GM19452 (cell line): ENCODE results near the gene ADGRF5.

Experiments
- ATAC-seq: cut with Tn5 transposase; IDR thresholded peaks from one replicate; pipeline ENCODE4 v1.9.1; 2021; ENCODE audit not compliant: unreplicated experiment

Gene ADGRF5

GRCh38 chr6:46828939-46829338 is 92.8 kb downstream of the ADGRF5 start:
- no peak for ATAC-seq

GRCh38 chr6:46821458-46821881 is 100.3 kb downstream of the ADGRF5 start:
- ATAC-seq = no peak

GRCh38 chr6:46819561-46819960 is 102.2 kb downstream of the ADGRF5 start:
- ATAC-seq = no peak

GRCh38 chr6:46816626-46817025 is 105.1 kb downstream of the ADGRF5 start:
- no peak for ATAC-seq

GRCh38 chr6:46815130-46815529 is 106.6 kb downstream of the ADGRF5 start:
- ATAC-seq = no peak

GRCh38 chr6:46808806-46809205 is 112.9 kb downstream of the ADGRF5 start:
- ATAC-seq = no peak
